HG03442 (cell line): ENCODE measurements around the gene ANAPC16.
"Not testable (repeated sequence)": the region's sequence is repeated elsewhere in the genome, so short reads cannot be mapped to it uniquely, and the experiment has no call there.

Source experiments
- ATAC-seq: cut with Tn5 transposase; IDR thresholded peaks from one replicate; pipeline ENCODE4 v1.9.1; 2021; ENCODE audit warnings: mild to moderate bottlenecking, moderate library complexity; ENCODE audit not compliant: unreplicated experiment

Gene ANAPC16

GRCh38 chr10:72211381-72211780, 4.4 kb upstream of the ANAPC16 start:
- not testable (repeated sequence) for ATAC-seq

GRCh38 chr10:72211832-72212231, 4.0 kb upstream of the ANAPC16 start:
- not testable (repeated sequence) for ATAC-seq

GRCh38 chr10:72218325-72218724, 2.5 kb downstream of the ANAPC16 start:
- no peak for ATAC-seq

GRCh38 chr10:72218726-72219125, 2.9 kb downstream of the ANAPC16 start:
- no peak for ATAC-seq

GRCh38 chr10:72219235-72219814, 3.5 kb downstream of the ANAPC16 start:
- ATAC-seq: no peak

GRCh38 chr10:72220637-72221036, 4.8 kb downstream of the ANAPC16 start:
- no peak for ATAC-seq

GRCh38 chr10:72221278-72221677, 5.5 kb downstream of the ANAPC16 start:
- ATAC-seq: no peak

- no peak for ATAC-seq
These were observed 7.9 kb downstream of the ANAPC16 start for GRCh38 chr10:72223743-72224101.

GRCh38 chr10:72224191-72224590, 8.4 kb downstream of the ANAPC16 start:
- ATAC-seq: not testable (repeated sequence)

GRCh38 chr10:72226418-72227027, 10.7 kb downstream of the ANAPC16 start:
- no peak for ATAC-seq

- no peak for ATAC-seq
These were observed 12.0 kb downstream of the ANAPC16 start for GRCh38 chr10:72227826-72228225.

GRCh38 chr10:72228318-72228751, 12.5 kb downstream of the ANAPC16 start:
- ATAC-seq: no peak

- ATAC-seq: no peak
These were observed 13.7 kb downstream of the ANAPC16 start for GRCh38 chr10:72229261-72230251.

- ATAC-seq: no peak
These were observed 17.8 kb downstream of the ANAPC16 start for GRCh38 chr10:72233621-72234020.

- ATAC-seq: no peak
These were observed 18.8 kb downstream of the ANAPC16 start for GRCh38 chr10:72234560-72235095.

GRCh38 chr10:72235544-72236279, 19.9 kb downstream of the ANAPC16 start:
- no peak for ATAC-seq

- ATAC-seq: no peak
These were observed 22.8 kb downstream of the ANAPC16 start for GRCh38 chr10:72238392-72239175.

GRCh38 chr10:72239409-72239808, 23.6 kb downstream of the ANAPC16 start:
- no peak for ATAC-seq

- ATAC-seq: no peak
These were observed 24.6 kb downstream of the ANAPC16 start for GRCh38 chr10:72240371-72240770.

GRCh38 chr10:72241691-72242252, 26.0 kb downstream of the ANAPC16 start:
- ATAC-seq: no peak
